Type B pancreatic cell (in vitro differentiated cells): ENCODE measurements around the gene SULT1C4. TPM values are rescaled to one million over a fixed set of nuclear protein-coding genes. Genes with fewer than 3 reads are reported as not detected.

ENCODE experiments used
- DNase-seq: peaks from one replicate; pipeline ENCODE4 v3.0.0; 2021; ENCODE audit warnings: mixed read lengths; ENCODE audit not compliant: unreplicated experiment; ENCODE audit errors: extremely low spot score
- H3K27ac Mint-ChIP-seq: 2 replicates; pipeline ENCODE4 v1.8.0; 2021; ENCODE audit warnings: mild to moderate bottlenecking, mixed read lengths
- H3K27me3 Mint-ChIP-seq: 2 replicates; pipeline ENCODE4 v1.8.0; 2021; ENCODE audit warnings: mixed read lengths
- H3K36me3 Mint-ChIP-seq: 2 replicates; pipeline ENCODE4 v1.8.0; 2021; ENCODE audit warnings: mixed read lengths
- H3K4me1 Mint-ChIP-seq: one replicate; pipeline ENCODE4 v1.8.0; 2021; ENCODE audit warnings: mixed read lengths; ENCODE audit not compliant: unreplicated experiment
- H3K4me3 Mint-ChIP-seq: 2 replicates; pipeline ENCODE4 v1.8.0; 2021; ENCODE audit warnings: mild to moderate bottlenecking, mixed read lengths
- H3K9me3 Mint-ChIP-seq: 2 replicates; pipeline ENCODE4 v1.8.0; 2021; ENCODE audit warnings: mixed read lengths
- CTCF ChIP-seq: fragments of 200-600 bp; sonication (generic); conservative IDR thresholded peaks from 2 replicates; pipeline ENCODE4 v1.5.0; 2021; ENCODE audit warnings: antibody characterized with exemption, mild to moderate bottlenecking
- total RNA-seq: library from RNA; stranded (reverse); gene quantifications from 2 replicates; pipeline ENCODE4 v1.2.1, GENCODE V29; 2021; ENCODE audit warnings: low replicate concordance

The SULT1C4 gene
- total RNA-seq, 1 donor from 2014 or later: 27.5 TPM

GRCh38 chr2:108370080-108370479 is 7.7 kb upstream of the SULT1C4 start:
- H3K36me3 Mint-ChIP-seq: no peaks in the 10 kb centered on the region
- no peak for TF ChIP-seq CTCF
- no peak overlapping the region for H3K4me3 Mint-ChIP-seq
- H3K27ac Mint-ChIP-seq: no peak overlapping the region
- peaks cover 3% of the 10 kb centered on the region for H3K4me1 Mint-ChIP-seq
- DNase-seq: no peak
- H3K27me3 Mint-ChIP-seq: no peaks in the 10 kb centered on the region
- no peaks in the 10 kb centered on the region for H3K9me3 Mint-ChIP-seq

- Mint-ChIP-seq H3K36me3 (peaks cover 9% of the 10 kb centered on the region), H3K4me3 (peak overlapping the region; percentile 88), H3K9me3 (peaks cover 3% of the 10 kb centered on the region), H3K27ac (peak overlapping the region; percentile 89), H3K4me1 (peaks cover 17% of the 10 kb centered on the region), H3K27me3 (no peaks in the 10 kb centered on the region)
- no peak for TF ChIP-seq CTCF
- DNase-seq: no peak
These were observed 980 bp upstream of the SULT1C4 start for GRCh38 chr2:108376774-108377173.

- no peak for DNase-seq
- Mint-ChIP-seq H3K27ac (peak overlapping the region; percentile 89), H3K9me3 (peaks cover 3% of the 10 kb centered on the region), H3K27me3 (no peaks in the 10 kb centered on the region), H3K36me3 (peaks cover 13% of the 10 kb centered on the region), H3K4me1 (peaks cover 17% of the 10 kb centered on the region), H3K4me3 (peak overlapping the region; percentile 88)
- no peak for TF ChIP-seq CTCF
These were observed 353 bp upstream of the SULT1C4 start for GRCh38 chr2:108377401-108377800.

- H3K9me3 Mint-ChIP-seq: peaks cover 8% of the 10 kb centered on the region
- no peak for TF ChIP-seq CTCF
- peaks cover 21% of the 10 kb centered on the region for H3K4me1 Mint-ChIP-seq
- peak overlapping the region; percentile 88 for H3K4me3 Mint-ChIP-seq
- H3K27me3 Mint-ChIP-seq: no peaks in the 10 kb centered on the region
- peaks cover 21% of the 10 kb centered on the region for H3K36me3 Mint-ChIP-seq
- no peak for DNase-seq
- H3K27ac Mint-ChIP-seq: peak overlapping the region; percentile 89
These were observed 1.1 kb downstream of the SULT1C4 start for GRCh38 chr2:108378851-108379250.

- H3K27me3 Mint-ChIP-seq: no peaks in the 10 kb centered on the region
- peaks cover 34% of the 10 kb centered on the region for H3K36me3 Mint-ChIP-seq
- H3K9me3 Mint-ChIP-seq: peaks cover 8% of the 10 kb centered on the region
- no peak for TF ChIP-seq CTCF
- H3K4me1 Mint-ChIP-seq: peaks cover 18% of the 10 kb centered on the region
- no peak overlapping the region for H3K27ac Mint-ChIP-seq
- DNase-seq: no peak
- H3K4me3 Mint-ChIP-seq: no peak overlapping the region
These were observed 4.4 kb downstream of the SULT1C4 start for GRCh38 chr2:108382196-108382595.
